HG03025 (cell line): ENCODE results near the gene ACTR1A.
A peak's percentile ranks its signal among the peaks of the same experiment; 100 is the strongest.

ENCODE experiments used
- ATAC-seq: cut with Tn5 transposase; IDR thresholded peaks from one replicate; pipeline ENCODE4 v1.9.1; 2021; ENCODE audit warnings: mild to moderate bottlenecking, moderate library complexity; ENCODE audit not compliant: unreplicated experiment, low FRiP score

The ACTR1A gene

DNA sequence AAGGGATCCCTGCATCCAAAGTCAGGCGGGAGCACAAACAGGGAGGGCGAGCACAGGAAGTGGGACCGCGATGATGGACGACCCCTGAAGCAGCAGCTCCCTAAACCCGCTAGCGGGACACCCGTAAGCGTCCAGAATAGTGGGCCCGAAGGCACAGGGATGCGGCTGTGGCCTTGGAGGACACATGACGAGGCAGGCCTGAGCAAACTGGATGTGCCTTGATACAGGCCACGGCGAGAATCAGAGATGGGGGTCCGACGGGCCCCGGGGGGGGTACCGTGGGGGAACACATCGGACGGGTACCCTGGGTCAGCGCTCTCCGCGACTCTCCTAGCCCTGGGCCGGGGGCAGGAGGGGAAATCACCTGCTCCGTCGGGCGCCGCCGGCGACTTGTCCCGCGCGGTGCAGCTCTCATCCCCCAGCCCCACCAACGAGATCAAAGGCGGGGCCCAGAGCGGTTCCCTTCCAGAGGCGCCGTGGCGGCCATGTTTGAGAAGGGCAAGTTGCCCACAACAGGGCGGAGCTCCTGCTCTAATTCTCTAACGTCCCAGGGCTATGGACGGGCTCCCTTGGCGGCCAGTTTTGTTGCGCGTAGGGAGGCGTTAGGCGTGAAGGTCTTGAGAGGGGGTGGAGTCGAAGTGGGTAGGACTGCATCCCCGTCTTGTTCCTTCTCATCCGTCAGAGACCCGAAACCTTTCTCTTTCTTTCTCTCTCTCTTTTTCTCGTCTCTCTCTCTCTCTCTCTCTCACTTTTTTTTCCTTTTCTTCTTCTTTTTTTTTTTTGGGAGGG, 70.2 kb downstream of the ACTR1A start, which contains the start of gene CUEDC2:
Gene CUEDC2, minus strand, starts transcription at position 413 of the 789 bp plus-strand sequence. CDS start 7,386 bp downstream, outside the sequence.
- peak; percentile 81 for ATAC-seq

GRCh38 chr10:102431452-102432124, 70.9 kb downstream of the ACTR1A start:
- no peak for ATAC-seq

- no peak for ATAC-seq
These were observed 73.0 kb downstream of the ACTR1A start for GRCh38 chr10:102429468-102429867.
